C4-2B (cell line): ENCODE measurements around the gene TBCC.

Experiments
- CTCF ChIP-seq: fragments of 450-650 bp; conservative IDR thresholded peaks from 2 replicates; pipeline ENCODE4 v1.5.1; 2017; ENCODE audit warnings: mild to moderate bottlenecking
- ZFX ChIP-seq: fragments of 450-650 bp; IDR thresholded peaks from 2 replicates; pipeline ENCODE4 v1.6.1; 2017

- TF ChIP-seq CTCF (no peak), ZFX (no peak)
Observed at GRCh38 chr6:42791706-42792320, 45.9 kb upstream of the TBCC start.
